Midbrain (tissue), 1 donor: ENCODE measurements around the gene DOK1.
"Not testable (repeated sequence)": the region's sequence is repeated elsewhere in the genome, so short reads cannot be mapped to it uniquely, and the experiment has no call there.

ENCODE experiments used
- DNase-seq: peaks from one replicate; lab custom pipeline; 2025; lab: John Stamatoyannopoulos, UW

Gene DOK1

GRCh38 chr2:74548900-74549826 is 5.4 kb upstream of the DOK1 start:
- no peak for DNase-seq

- no peak for DNase-seq
Measured at GRCh38 chr2:74550231-74550630, 4.3 kb upstream of the DOK1 start.

- DNase-seq = no peak
Measured at GRCh38 chr2:74551530-74551929, 3.0 kb upstream of the DOK1 start.

- DNase-seq = no peak
Measured at GRCh38 chr2:74551942-74552913, 2.3 kb upstream of the DOK1 start.

- DNase-seq = no peak
Measured at GRCh38 chr2:74552914-74553811, 1.4 kb upstream of the DOK1 start.

- no peak for DNase-seq
Measured at GRCh38 chr2:74554820-74555531, 456 bp downstream of the DOK1 start.

GRCh38 chr2:74555610-74556103 is 1.1 kb downstream of the DOK1 start:
- DNase-seq = peak; percentile 7

GRCh38 chr2:74556159-74556558 is 1.6 kb downstream of the DOK1 start:
- DNase-seq = no peak

GRCh38 chr2:74556831-74557370 is 2.4 kb downstream of the DOK1 start:
- DNase-seq = no peak

- no peak for DNase-seq
Measured at GRCh38 chr2:74558284-74559230, 4.0 kb downstream of the DOK1 start.

- no peak for DNase-seq
Measured at GRCh38 chr2:74559912-74560311, 5.4 kb downstream of the DOK1 start.

- no peak for DNase-seq
Measured at GRCh38 chr2:74560591-74560990, 6.1 kb downstream of the DOK1 start.

GRCh38 chr2:74561022-74561421 is 6.5 kb downstream of the DOK1 start:
- not testable (repeated sequence) for DNase-seq

- no peak for DNase-seq
Measured at GRCh38 chr2:74562126-74562775, 7.7 kb downstream of the DOK1 start.

GRCh38 chr2:74564222-74564621 is 9.7 kb downstream of the DOK1 start:
- no peak for DNase-seq

- DNase-seq = no peak
Measured at GRCh38 chr2:74566076-74566753, 11.7 kb downstream of the DOK1 start.

GRCh38 chr2:74566754-74567085 is 12.2 kb downstream of the DOK1 start:
- DNase-seq = no peak

GRCh38 chr2:74567881-74568280 is 13.4 kb downstream of the DOK1 start:
- no peak for DNase-seq
